Neutrophil (primary cell): ENCODE data around the gene COQ10A.
A peak's percentile ranks its signal among the peaks of the same experiment; 100 is the strongest.
"Not testable (repeated sequence)": the region's sequence is repeated elsewhere in the genome, so short reads cannot be mapped to it uniquely, and the experiment has no call there.

ENCODE experiments used
- H3K27ac ChIP-seq: fragments of 200-600 bp; sonication (generic); 2 replicates; pipeline ENCODE4 v1.5.1; 2016; ENCODE audit warnings: mild to moderate bottlenecking, moderate library complexity
- H3K27me3 ChIP-seq: fragments of 200-600 bp; sonication (generic); 2 replicates; pipeline ENCODE4 v1.6.0; 2016; ENCODE audit warnings: mild to moderate bottlenecking
- H3K36me3 ChIP-seq: fragments of 200-600 bp; sonication (generic); 2 replicates; pipeline ENCODE4 v1.5.1; 2017
- H3K4me1 ChIP-seq, 2 experiments: fragments of 200-600 bp in 1 of 2; sonication (generic) in 1 of 2; 1 replicate in 1 of 2; 2 replicates in 1 of 2; pipeline versions ENCODE4 v1.5.1 to v1.6.1; 2013 to 2016; ENCODE audit warnings: low read depth in 1 of 2, low read length in 1 of 2, mild to moderate bottlenecking in 1 of 2, moderate library complexity in 1 of 2; ENCODE audit not compliant: control insufficient read depth in 1 of 2, insufficient read depth in 1 of 2
- H3K4me3 ChIP-seq, 2 experiments: fragments of 200-600 bp in 1 of 2; sonication (generic) in 1 of 2; 1 replicate in 1 of 2; 2 replicates in 1 of 2; pipeline ENCODE4 v1.5.1; 2013 to 2016; ENCODE audit warnings: low read depth in 1 of 2, low read length in 1 of 2, mild to moderate bottlenecking in 1 of 2, moderate library complexity in 1 of 2
- H3K9me3 ChIP-seq: fragments of 200-600 bp; sonication (generic); 2 replicates; pipeline ENCODE4 v1.5.1; 2016
- TF ChIP-seq, protein P1 (sequence below): fragments of 200-600 bp; sonication (generic); IDR thresholded peaks from 2 replicates; pipeline ENCODE4 v1.5.1; 2016; ENCODE audit warnings: antibody characterized with exemption

Gene COQ10A

DNA sequence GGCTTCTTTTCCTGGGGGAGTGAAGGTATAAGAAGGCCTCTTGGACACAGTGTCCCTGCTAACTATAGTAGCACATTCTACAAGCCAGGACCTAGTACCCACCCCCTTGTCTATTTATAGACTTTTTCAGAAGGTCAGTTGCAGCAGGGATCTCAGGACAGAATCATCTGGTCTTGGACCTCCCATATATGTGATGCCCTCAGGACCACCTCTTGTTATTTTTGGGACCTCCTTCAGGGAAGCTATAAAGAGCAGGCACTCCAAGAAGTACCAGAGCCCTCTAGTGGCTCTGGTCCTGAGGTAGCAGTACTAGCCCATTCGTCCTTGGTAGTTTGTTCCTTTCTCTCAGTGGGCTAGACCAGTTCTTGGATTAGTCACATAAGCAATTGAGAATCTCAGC lies 4.3 kb downstream of the COQ10A start:
- no peaks in the 10 kb centered on the region for H3K27me3 ChIP-seq
- peaks cover 63% of the 10 kb centered on the region for H3K36me3 ChIP-seq
- H3K27ac ChIP-seq: no peak overlapping the region
- peaks cover 12 to 16% of the 10 kb centered on the region in 2 experiments for H3K4me1 ChIP-seq
- no peak overlapping the region for H3K4me3 ChIP-seq
- H3K9me3 ChIP-seq: no peaks in the 10 kb centered on the region
- TF ChIP-seq, protein P1, sequence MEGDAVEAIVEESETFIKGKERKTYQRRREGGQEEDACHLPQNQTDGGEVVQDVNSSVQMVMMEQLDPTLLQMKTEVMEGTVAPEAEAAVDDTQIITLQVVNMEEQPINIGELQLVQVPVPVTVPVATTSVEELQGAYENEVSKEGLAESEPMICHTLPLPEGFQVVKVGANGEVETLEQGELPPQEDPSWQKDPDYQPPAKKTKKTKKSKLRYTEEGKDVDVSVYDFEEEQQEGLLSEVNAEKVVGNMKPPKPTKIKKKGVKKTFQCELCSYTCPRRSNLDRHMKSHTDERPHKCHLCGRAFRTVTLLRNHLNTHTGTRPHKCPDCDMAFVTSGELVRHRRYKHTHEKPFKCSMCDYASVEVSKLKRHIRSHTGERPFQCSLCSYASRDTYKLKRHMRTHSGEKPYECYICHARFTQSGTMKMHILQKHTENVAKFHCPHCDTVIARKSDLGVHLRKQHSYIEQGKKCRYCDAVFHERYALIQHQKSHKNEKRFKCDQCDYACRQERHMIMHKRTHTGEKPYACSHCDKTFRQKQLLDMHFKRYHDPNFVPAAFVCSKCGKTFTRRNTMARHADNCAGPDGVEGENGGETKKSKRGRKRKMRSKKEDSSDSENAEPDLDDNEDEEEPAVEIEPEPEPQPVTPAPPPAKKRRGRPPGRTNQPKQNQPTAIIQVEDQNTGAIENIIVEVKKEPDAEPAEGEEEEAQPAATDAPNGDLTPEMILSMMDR: no peak

DNA sequence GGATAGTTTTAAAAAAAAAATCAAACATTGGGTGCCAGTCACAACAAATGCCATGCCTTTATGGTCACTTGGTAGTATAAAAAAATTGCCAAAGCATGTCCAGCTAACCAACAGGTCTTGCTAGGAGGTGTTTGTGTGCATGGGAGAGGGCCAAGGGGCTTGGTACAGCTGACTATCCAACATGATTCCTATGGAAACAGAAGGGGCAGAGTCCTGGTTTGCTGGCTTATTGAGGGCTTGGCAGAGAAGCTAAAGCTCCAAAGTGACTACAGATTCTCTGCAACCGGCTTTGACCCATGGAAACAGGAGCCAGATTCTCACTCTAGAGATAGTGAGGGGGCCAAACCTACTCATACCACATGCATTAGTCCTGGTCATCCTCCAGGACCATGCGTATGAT lies 5.7 kb downstream of the COQ10A start:
- not testable (repeated sequence) for H3K4me3 ChIP-seq, H3K27me3 ChIP-seq, H3K4me1 ChIP-seq, H3K9me3 ChIP-seq, H3K27ac ChIP-seq
- H3K36me3 ChIP-seq: peaks cover 76% of the 10 kb centered on the region

DNA sequence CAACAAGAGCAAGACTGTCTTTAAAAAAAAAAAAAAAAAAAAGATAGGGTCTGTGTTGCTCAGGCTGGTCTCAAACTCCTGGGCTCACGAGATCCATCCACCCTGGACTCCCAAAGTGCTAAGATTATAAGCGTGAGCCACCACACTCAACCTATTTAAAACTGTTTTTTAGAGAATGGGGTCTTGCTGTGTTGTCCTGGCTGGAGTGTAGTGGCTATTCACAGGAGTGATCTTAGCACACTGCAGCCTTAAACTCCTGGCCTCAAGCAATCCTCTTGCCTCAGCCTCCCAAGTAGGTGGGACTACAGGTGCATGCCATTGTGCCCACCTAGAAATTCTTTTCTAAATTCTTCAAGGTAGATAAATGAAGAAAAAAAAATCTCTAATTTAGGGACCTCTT lies 7.6 kb downstream of the COQ10A start:
- peak overlapping the region; percentile 48 for H3K27ac ChIP-seq
- TF ChIP-seq, protein P1: no peak
- H3K36me3 ChIP-seq: peaks cover 94% of the 10 kb centered on the region
- no peaks in the 10 kb centered on the region for H3K27me3 ChIP-seq
- no peak overlapping the region for H3K4me3 ChIP-seq
- H3K9me3 ChIP-seq: no peaks in the 10 kb centered on the region
- H3K4me1 ChIP-seq: no peaks in the 10 kb centered on the region

DNA sequence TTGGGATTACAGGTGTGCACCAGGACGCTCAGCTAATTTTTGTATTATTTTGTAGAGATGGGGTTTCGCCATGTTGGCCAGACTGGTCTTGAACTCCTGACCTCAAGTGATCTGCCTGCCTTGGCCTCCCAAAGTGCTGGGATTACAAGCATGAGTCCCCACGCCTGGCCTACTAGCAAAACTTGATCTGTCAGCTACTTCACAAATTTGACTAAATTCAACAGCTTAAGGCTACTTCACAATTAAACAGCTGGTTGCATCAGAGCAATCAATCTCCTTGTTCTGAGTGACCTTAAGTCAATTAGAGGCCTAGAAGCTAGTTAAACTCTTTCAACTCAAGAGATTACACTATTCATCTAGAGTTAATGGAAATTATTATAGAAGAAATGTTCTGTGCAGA lies 12.2 kb downstream of the COQ10A start:
- no peak overlapping the region for H3K4me3 ChIP-seq
- TF ChIP-seq, protein P1: no peak
- no peaks in the 10 kb centered on the region for H3K9me3 ChIP-seq
- H3K27me3 ChIP-seq: no peaks in the 10 kb centered on the region
- H3K27ac ChIP-seq: no peak overlapping the region
- peaks cover 99% of the 10 kb centered on the region for H3K36me3 ChIP-seq
- H3K4me1 ChIP-seq: no peaks in the 10 kb centered on the region

DNA sequence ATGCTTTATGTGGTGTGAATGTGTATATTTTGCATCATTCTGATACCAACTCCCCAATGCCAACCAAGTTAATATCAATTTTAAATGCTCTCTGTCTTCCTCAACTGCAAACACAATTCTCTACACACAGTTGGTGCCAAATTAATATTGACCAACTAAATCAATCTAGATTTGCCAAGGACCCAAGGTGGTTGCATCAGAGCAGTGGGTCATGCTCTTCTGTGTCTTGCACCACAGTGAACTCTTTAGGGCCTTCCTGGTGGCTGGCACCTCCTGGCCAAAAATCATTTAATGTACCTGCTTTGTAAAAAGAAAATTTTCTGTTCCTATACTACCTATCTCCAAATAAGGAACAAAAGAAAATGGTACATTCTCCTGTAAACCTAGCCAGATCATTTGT lies 14.1 kb downstream of the COQ10A start:
- H3K27ac ChIP-seq: peak overlapping the region; percentile 16
- H3K36me3 ChIP-seq: peaks cover 91% of the 10 kb centered on the region
- H3K27me3 ChIP-seq: no peaks in the 10 kb centered on the region
- H3K9me3 ChIP-seq: no peaks in the 10 kb centered on the region
- TF ChIP-seq, protein P1: no peak
- no peak overlapping the region for H3K4me3 ChIP-seq
- H3K4me1 ChIP-seq: peaks cover 0 to 6% of the 10 kb centered on the region in 2 experiments

DNA sequence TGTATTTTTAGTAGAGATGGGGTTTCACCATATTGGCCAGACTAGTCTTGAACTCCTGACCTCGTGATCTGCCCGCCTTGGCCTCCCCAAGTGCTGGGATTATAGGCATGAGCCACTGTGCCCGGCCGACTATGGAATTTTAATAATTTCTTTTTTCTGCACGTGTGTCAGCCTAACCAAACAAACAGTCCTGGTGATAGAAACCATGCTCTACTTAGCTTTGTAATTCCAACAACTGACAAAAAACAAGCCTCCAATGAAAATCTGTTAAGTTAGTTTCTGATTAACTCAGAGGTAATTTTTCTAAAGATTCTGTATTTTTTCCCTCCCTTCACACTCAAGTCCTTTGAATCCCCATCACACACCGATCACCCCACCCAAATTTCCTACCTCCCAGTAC lies 15.3 kb downstream of the COQ10A start:
- Histone ChIP-seq H3K36me3 (peaks cover 81% of the 10 kb centered on the region), H3K4me3 (no peak overlapping the region), H3K4me1 (peaks cover 8 to 16% of the 10 kb centered on the region in 2 experiments), H3K27me3 (no peaks in the 10 kb centered on the region), H3K9me3 (no peaks in the 10 kb centered on the region), H3K27ac (no peak overlapping the region)
- TF ChIP-seq, protein P1: no peak
